Measurements from ENCODE around the gene A3GALT2. TPM values are rescaled to one million over a fixed set of nuclear protein-coding genes. Genes with fewer than 3 reads are reported as not detected.

A3GALT2 gene
- total and polyA plus RNA-seq, 8 donors, result not detected

DNA sequence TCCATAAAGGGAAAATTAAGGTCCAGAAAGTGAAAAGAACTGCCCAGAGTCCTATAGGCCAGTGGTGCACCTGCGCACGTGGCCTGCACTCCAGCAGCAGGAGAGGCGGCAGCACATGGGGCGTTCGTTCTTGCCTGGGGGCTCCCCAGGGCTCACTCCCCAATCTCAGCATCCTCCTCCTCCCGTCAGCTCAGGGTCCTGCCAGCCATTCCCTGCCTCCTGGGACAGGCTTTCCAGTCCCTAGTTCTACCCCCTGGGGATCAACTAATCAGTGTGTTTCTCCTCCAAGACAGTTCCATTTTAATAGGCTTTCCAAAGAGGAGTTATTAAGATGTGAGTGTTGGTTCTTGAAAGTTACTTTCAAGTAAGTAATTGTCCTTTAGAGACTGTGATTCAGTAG lies 1.2 kb upstream of the A3GALT2 start:
- Histone ChIP-seq H3K4me3 (no peak overlapping the region), H3K27me3 (no peaks in the 10 kb centered on the region), H3K27ac (peak overlapping the region in 1 of 5 donors; percentile 15), H3K4me1 (peaks cover 0 to 24% (median 7%) of the 10 kb centered on the region in 4 donors), H3K36me3 (peaks cover 44 to 61% (median 56%) of the 10 kb centered on the region in 4 donors), H3K9me3 (no peaks in the 10 kb centered on the region)
- DNase-seq, result no peak
- TF ChIP-seq EP300 (IDR thresholded peaks at IDR 0.05) (no peak), POLR2AphosphoS5 (IDR thresholded peaks at IDR 0.05) (no peak), POLR2A (IDR thresholded peaks at IDR 0.05) (no peak)
- TF ChIP-seq, protein P1, sequence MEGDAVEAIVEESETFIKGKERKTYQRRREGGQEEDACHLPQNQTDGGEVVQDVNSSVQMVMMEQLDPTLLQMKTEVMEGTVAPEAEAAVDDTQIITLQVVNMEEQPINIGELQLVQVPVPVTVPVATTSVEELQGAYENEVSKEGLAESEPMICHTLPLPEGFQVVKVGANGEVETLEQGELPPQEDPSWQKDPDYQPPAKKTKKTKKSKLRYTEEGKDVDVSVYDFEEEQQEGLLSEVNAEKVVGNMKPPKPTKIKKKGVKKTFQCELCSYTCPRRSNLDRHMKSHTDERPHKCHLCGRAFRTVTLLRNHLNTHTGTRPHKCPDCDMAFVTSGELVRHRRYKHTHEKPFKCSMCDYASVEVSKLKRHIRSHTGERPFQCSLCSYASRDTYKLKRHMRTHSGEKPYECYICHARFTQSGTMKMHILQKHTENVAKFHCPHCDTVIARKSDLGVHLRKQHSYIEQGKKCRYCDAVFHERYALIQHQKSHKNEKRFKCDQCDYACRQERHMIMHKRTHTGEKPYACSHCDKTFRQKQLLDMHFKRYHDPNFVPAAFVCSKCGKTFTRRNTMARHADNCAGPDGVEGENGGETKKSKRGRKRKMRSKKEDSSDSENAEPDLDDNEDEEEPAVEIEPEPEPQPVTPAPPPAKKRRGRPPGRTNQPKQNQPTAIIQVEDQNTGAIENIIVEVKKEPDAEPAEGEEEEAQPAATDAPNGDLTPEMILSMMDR (IDR thresholded peaks at IDR 0.05), result no peak
- 73 to 93% (median 87%) methylated on average over 6 of the region's 6 CpGs for WGBS, 5 donors
- intact Hi-C loops (cut with DNase I; ENCODE audit: low total_unique reads), result no loop called here

DNA sequence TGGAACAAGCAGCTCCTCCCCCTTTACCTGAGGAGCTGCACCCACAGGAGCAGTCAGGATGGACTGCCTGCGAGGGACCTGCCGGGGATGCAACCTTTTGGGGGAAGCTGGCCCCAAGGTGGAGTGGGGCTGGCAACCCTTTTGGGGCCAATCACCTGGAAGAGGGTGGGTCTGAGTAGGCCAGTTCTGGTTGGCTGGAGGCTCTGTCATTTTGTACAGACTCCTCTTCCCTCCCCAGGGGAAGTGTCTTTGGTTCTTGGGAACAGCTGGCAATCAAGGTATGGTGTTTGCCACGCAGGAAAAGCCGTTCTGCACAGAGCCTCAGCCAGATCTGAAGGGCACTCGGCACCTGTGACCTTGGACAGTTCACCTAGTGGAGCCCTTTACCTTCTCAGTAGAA lies 280 bp upstream of the A3GALT2 start:
- Histone ChIP-seq H3K36me3 (peaks cover 35 to 52% (median 46%) of the 10 kb centered on the region in 4 donors), H3K4me1 (peaks cover 0 to 14% (median 5%) of the 10 kb centered on the region in 4 donors), H3K9me3 (no peaks in the 10 kb centered on the region), H3K27me3 (no peaks in the 10 kb centered on the region), H3K27ac (peak overlapping the region in 1 of 5 donors; percentile 0), H3K4me3 (no peak overlapping the region)
- intact Hi-C loops (cut with DNase I; ENCODE audit: low total_unique reads), result no loop called here
- TF ChIP-seq POLR2A (IDR thresholded peaks at IDR 0.05) (no peak), POLR2AphosphoS5 (IDR thresholded peaks at IDR 0.05) (peak in 1 of 3 donors; percentile 37), EP300 (IDR thresholded peaks at IDR 0.05) (no peak)
- TF ChIP-seq, protein P1 (IDR thresholded peaks at IDR 0.05), result no peak
- no peak for DNase-seq
- WGBS, 5 donors, result 50 to 62% (median 55%) methylated on average over 5 of the region's 5 CpGs; no CpG with 5 or more reads in 1 of the 5 donors

DNA sequence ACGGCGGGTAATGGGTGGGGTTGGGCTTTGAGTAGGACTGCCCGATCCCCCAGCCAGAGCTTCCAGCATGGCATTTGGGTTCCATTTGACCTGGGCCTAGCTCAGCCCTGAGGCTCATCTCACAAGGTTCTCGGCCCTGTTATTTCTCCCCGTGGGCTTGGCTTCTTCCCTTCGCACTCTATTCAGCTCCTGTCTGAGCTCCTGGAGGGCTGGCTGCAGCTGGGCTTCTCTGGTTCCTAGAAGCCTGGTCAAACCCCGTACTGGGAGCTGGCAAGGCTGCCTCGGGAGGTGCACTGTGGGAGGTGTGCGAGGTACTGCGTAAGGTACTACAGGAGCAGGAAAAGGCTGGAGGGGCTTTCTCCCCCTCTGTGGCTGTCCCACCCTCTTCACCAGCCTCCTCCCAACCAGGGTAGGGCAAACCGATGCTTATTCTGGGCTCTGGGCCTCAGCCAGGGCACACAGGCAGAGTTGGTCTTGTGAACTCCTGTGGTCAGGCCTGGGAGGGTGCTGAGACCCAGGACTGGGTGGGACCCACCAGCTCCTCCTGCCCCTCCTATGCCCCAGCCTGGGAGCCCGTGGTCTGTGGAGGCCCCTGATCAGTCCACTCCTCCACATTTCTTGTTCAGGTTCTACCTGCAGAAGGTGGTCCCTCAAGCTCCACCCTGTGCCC lies 814 bp downstream of the A3GALT2 start:
- no peak overlapping the region for H3K4me3 ChIP-seq
- intact Hi-C loops (cut with DNase I; ENCODE audit: low total_unique reads), result no loop called here
- peaks cover 24 to 41% (median 35%) of the 10 kb centered on the region in 4 donors for H3K36me3 ChIP-seq
- WGBS, 5 donors, result 49 to 73% (median 61%) methylated on average over 11 to 12 of the region's 12 CpGs
- H3K27ac ChIP-seq, result no peak overlapping the region
- no peaks in the 10 kb centered on the region for H3K9me3 ChIP-seq
- H3K27me3 ChIP-seq, result no peaks in the 10 kb centered on the region
- no peak for DNase-seq
- TF ChIP-seq, protein P1 (IDR thresholded peaks at IDR 0.05), result no peak
- no peak for TF ChIP-seq EP300 (IDR thresholded peaks at IDR 0.05)
- TF ChIP-seq POLR2A (IDR thresholded peaks at IDR 0.05), result no peak
- TF ChIP-seq POLR2AphosphoS5 (IDR thresholded peaks at IDR 0.05), result no peak
- H3K4me1 ChIP-seq, result peaks cover 0 to 10% (median 3%) of the 10 kb centered on the region in 4 donors

DNA sequence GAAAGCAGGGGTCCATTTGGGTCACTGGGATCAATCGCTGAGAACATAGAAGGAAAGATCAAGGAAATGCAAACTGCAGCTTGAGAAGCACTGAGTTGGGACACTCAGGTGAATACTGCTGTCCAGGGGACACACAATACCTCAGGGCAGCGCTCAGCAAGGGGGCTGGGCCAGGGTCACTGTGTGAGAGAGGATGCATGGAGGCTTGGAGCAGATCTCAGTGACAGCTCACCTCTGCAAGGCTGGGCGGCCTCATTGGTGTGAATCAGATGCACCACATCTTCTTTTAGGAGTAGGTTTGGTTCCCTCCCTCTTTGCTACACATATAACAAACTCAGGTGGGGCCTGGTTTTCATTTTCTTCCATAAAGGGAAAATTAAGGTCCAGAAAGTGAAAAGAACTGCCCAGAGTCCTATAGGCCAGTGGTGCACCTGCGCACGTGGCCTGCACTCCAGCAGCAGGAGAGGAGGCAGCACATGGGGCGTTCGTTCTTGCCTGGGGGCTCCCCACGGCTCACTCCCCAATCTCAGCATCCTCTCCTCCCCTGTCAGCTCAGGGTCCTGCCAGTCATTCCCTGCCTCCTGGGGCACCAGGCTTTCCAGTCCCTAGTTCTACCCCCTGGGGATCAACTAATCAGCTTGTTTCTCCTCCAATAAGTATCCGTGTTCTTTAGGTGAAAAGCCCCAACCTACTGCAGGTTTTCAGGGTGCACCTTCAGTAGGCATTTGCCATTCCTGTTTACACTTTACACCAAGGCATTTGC lies 1.5 kb downstream of the A3GALT2 start:
- Histone ChIP-seq H3K27ac (no peak overlapping the region), H3K36me3 (peaks cover 17 to 33% (median 28%) of the 10 kb centered on the region in 4 donors), H3K27me3 (no peaks in the 10 kb centered on the region), H3K4me1 (peaks cover 0 to 10% (median 0%) of the 10 kb centered on the region in 4 donors), H3K9me3 (no peaks in the 10 kb centered on the region), H3K4me3 (no peak overlapping the region)
- TF ChIP-seq POLR2A (IDR thresholded peaks at IDR 0.05) (no peak), POLR2AphosphoS5 (IDR thresholded peaks at IDR 0.05) (no peak), EP300 (IDR thresholded peaks at IDR 0.05) (no peak)
- TF ChIP-seq, protein P1 (IDR thresholded peaks at IDR 0.05), result no peak
- intact Hi-C loops (cut with DNase I; ENCODE audit: low total_unique reads), result no loop called here
- 82 to 87% (median 84%) methylated on average over 9 of the region's 9 CpGs for WGBS, 5 donors
- DNase-seq, result no peak

All from stomach (tissue), 9 donors.